GM13976 (cell line): Measurements from ENCODE around the gene NCAM1.

Experiments used
- DNase-seq: peaks from one replicate; pipeline ENCODE4 v3.0.0; 2012; ENCODE audit warnings: low spot score
- CTCF ChIP-seq: IDR thresholded peaks from 2 replicates; pipeline ENCODE4 v1.5.1; 2012; ENCODE audit warnings: borderline replicate concordance, mild to moderate bottlenecking; ENCODE audit not compliant: insufficient read depth; ENCODE audit errors: extremely low read depth, missing control alignments, control extremely low read depth
- in situ Hi-C: fragments of 300-500 bp; cut with MboI; formaldehyde crosslinking; loops from one replicate; pipeline ENCODE4 v1.12.0; 2022; ENCODE audit warnings: low sequenced_read_pairs, mixed read lengths, inconsistent platforms; ENCODE audit not compliant: unreplicated experiment

The NCAM1 gene

DNA sequence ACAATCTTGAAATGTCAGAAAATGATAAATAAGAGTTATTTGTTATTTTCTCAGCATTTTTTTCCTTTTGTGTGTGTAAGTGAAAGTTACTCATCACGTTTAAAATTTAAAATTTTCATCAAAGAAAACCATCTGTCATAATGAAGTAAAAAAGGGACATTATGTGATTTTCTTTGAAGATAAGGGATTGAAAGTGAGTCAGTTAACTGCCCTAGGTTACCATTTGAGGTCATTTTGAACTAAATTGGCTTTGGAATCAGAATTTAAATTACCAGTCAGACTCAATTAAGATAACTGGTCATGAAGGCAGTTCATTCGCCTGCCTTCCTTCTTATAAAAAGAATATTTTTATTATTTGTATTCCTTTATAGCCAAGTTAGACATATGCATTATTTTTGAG lies 14.3 kb downstream of the NCAM1 start:
- DNase-seq = no peak
- TF ChIP-seq CTCF = no peak
- in situ Hi-C loops = no loop called here

DNA sequence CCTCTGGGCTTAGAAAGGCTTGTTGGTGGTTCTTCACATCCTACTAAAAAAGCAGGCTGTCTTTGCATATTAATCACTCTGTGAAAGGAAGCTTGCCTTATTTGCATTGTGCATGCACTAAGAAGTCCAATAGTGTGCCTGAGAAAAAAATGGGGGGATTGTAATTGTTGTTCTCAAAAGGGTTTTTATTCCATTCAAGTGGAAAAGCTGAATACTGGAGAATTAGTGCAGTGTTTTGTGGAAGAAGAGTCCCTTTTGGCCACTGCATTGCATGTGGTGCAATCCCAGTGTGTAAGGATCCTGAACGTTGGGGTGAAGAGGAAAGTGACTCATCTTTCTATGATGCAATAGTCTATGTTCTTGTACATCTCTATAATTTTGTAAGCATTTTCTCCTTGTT lies 16.5 kb downstream of the NCAM1 start:
- in situ Hi-C loops = no loop called here
- no peak for DNase-seq
- TF ChIP-seq CTCF = no peak

GRCh38 chr11:112983887-112984286 lies 22.7 kb downstream of the NCAM1 start:
- in situ Hi-C loops = no loop called here
- DNase-seq = no peak
- TF ChIP-seq CTCF = no peak

GRCh38 chr11:112989198-112989597 lies 28.0 kb downstream of the NCAM1 start:
- TF ChIP-seq CTCF = no peak
- in situ Hi-C loops = no loop called here
- no peak for DNase-seq

DNA sequence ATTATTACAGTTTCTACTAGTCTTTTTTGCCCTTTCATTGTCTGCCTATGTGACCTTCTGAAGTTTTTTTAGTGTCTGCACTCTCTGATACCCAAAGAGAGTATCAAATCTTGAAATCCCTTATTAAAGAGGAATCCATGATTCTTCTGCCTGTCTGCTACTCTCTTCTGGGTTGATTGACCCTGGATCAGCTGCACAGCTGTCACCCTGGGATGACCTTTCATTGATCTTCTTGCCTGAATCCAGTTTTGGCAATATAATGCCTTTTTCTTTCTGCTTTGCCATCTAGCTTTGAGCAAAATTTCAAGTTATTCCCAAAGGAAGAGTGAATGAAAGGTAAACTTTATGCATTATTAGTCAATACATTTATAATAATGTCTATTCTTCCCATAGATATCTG lies 32.6 kb downstream of the NCAM1 start:
- no peak for DNase-seq
- TF ChIP-seq CTCF = no peak
- in situ Hi-C loops = no loop called here

- no peak for TF ChIP-seq CTCF
- no peak for DNase-seq
- in situ Hi-C loops = no loop called here
Measured at GRCh38 chr11:112995423-112996090, 34.3 kb downstream of the NCAM1 start.
